ENCODE data around the gene FRMD5. TPM values are rescaled to one million over a fixed set of nuclear protein-coding genes. Genes with fewer than 3 reads are reported as not detected.
"Not testable (repeated sequence)": the region's sequence is repeated elsewhere in the genome, so short reads cannot be mapped to it uniquely, and the experiment has no call there.

Gene FRMD5
- total RNA-seq, 1 donor from 2014 or later: 0.54 TPM

DNA sequence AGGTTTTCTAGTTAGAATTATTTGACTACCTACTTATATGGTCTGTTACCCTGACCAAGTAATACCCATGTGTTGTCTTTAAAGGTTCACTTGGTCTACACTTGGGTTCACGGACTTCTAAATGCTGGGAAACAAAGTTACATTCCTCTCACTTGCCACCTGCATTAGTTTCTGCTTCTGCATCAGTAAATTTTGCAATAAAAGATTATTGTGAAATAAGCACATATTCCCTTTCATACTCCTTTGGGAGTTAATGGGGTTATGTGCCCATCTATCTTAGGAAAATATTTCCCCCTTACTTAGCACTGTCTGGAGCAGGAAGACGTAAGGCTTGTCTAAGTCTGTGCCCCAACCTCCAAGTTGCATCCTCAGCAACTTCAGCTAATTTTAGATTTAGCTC, 160.7 kb downstream of the FRMD5 start:
- no peaks in the 10 kb centered on the region for H3K36me3 Mint-ChIP-seq (ENCODE audit: low read depth, unreplicated experiment)
- H3K9me3 Mint-ChIP-seq (ENCODE audit: unreplicated experiment): no peaks in the 10 kb centered on the region
- H3K27me3 Mint-ChIP-seq (ENCODE audit: unreplicated experiment): no peaks in the 10 kb centered on the region

GRCh38 chr15:44033894-44034293, 161.2 kb downstream of the FRMD5 start:
- DNase-seq (ENCODE audit: low spot score): no peak
- H3K27ac Mint-ChIP-seq (ENCODE audit: unreplicated experiment): no peak overlapping the region

More for the DNA sequence above, 160.7 kb downstream of the FRMD5 start:
- Mint-ChIP-seq H3K27ac (ENCODE audit: unreplicated experiment) (no peak overlapping the region), H3K4me3 (ENCODE audit: unreplicated experiment) (no peak overlapping the region), H3K4me1 (ENCODE audit: unreplicated experiment) (no peaks in the 10 kb centered on the region)
- no peak for DNase-seq (ENCODE audit: low spot score)
- TF ChIP-seq CTCF (IDR thresholded peaks at IDR 0.05; ENCODE audit: unreplicated experiment): no peak

DNA sequence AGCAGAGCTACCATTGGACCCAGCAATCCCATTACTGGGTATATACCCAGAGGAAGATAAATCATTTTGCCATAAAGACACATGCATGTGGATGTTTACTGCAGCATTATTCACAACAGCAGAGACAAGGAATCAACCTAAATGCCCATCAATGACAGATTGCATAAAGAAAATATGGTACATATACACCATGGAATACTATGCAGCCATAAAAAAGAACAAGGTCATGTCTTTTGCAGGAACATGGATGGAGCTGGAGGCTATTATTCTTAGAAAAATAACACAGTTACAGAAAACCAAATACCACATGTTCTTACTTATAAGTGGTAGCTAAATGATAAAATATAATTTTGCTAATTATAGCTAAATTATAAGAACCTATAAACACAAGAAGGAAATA, 162.3 kb downstream of the FRMD5 start:
- not testable (repeated sequence) for H3K27me3 Mint-ChIP-seq (ENCODE audit: unreplicated experiment); H3K36me3 Mint-ChIP-seq (ENCODE audit: low read depth, unreplicated experiment); H3K27ac Mint-ChIP-seq (ENCODE audit: unreplicated experiment); H3K9me3 Mint-ChIP-seq (ENCODE audit: unreplicated experiment); H3K4me3 Mint-ChIP-seq (ENCODE audit: unreplicated experiment); DNase-seq (ENCODE audit: low spot score); H3K4me1 Mint-ChIP-seq (ENCODE audit: unreplicated experiment)

More at GRCh38 chr15:44033894-44034293, 161.2 kb downstream of the FRMD5 start:
- no peak overlapping the region for H3K4me3 Mint-ChIP-seq (ENCODE audit: unreplicated experiment)
- H3K36me3 Mint-ChIP-seq (ENCODE audit: low read depth, unreplicated experiment): no peaks in the 10 kb centered on the region
- no peak for TF ChIP-seq CTCF (IDR thresholded peaks at IDR 0.05; ENCODE audit: unreplicated experiment)
- H3K9me3 Mint-ChIP-seq (ENCODE audit: unreplicated experiment): no peaks in the 10 kb centered on the region
- H3K4me1 Mint-ChIP-seq (ENCODE audit: unreplicated experiment): no peaks in the 10 kb centered on the region
- no peaks in the 10 kb centered on the region for H3K27me3 Mint-ChIP-seq (ENCODE audit: unreplicated experiment)

GRCh38 chr15:44029940-44030568, 165.0 kb downstream of the FRMD5 start:
- Mint-ChIP-seq H3K9me3 (ENCODE audit: unreplicated experiment) (no peaks in the 10 kb centered on the region), H3K27me3 (ENCODE audit: unreplicated experiment) (no peaks in the 10 kb centered on the region), H3K27ac (ENCODE audit: unreplicated experiment) (no peak overlapping the region), H3K4me1 (ENCODE audit: unreplicated experiment) (peaks cover 2% of the 10 kb centered on the region), H3K36me3 (ENCODE audit: low read depth, unreplicated experiment) (no peaks in the 10 kb centered on the region), H3K4me3 (ENCODE audit: unreplicated experiment) (no peak overlapping the region)
- TF ChIP-seq CTCF (IDR thresholded peaks at IDR 0.05; ENCODE audit: unreplicated experiment): no peak
- DNase-seq (ENCODE audit: low spot score): no peak

DNA sequence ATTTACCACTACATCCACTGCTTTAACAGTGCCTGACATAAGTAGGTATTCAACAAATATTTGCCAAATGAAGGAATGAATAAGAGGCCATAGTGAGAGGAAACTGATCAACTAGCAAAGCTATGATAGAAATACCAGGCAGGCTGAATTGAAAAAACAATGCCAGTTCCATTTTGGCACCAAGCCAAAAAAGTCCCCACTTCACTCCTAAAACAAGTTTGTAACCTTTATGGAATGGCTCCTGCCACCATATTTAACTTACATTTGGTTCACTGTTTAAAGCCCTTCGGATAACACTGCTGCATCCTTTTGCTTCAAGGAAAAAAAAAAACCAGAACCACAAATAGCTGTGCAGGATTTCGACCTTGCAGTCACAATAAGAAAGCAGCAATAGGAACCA, 166.1 kb downstream of the FRMD5 start:
- no peak overlapping the region for H3K27ac Mint-ChIP-seq (ENCODE audit: unreplicated experiment)
- TF ChIP-seq CTCF (IDR thresholded peaks at IDR 0.05; ENCODE audit: unreplicated experiment): no peak

More for the DNA sequence above, 166.1 kb downstream of the FRMD5 start:
- no peak overlapping the region for H3K4me3 Mint-ChIP-seq (ENCODE audit: unreplicated experiment)
- H3K4me1 Mint-ChIP-seq (ENCODE audit: unreplicated experiment): peaks cover 2% of the 10 kb centered on the region
- no peaks in the 10 kb centered on the region for H3K36me3 Mint-ChIP-seq (ENCODE audit: low read depth, unreplicated experiment)
- H3K9me3 Mint-ChIP-seq (ENCODE audit: unreplicated experiment): no peaks in the 10 kb centered on the region
- DNase-seq (ENCODE audit: low spot score): no peak
- H3K27me3 Mint-ChIP-seq (ENCODE audit: unreplicated experiment): no peaks in the 10 kb centered on the region
